ENCODE results near the gene LZTR1. TPM values are rescaled to one million over a fixed set of nuclear protein-coding genes. Genes with fewer than 3 reads are reported as not detected.

Gene LZTR1
- total and polyA plus RNA-seq, 2 of the 4 experiments (the other 2 are of a cell fraction), result 22.8 to 41.3 TPM

- Histone ChIP-seq H3K36me3 (ENCODE audit: control insufficient read depth, insufficient read depth, low read length) (peaks cover 59% of the 10 kb centered on the region), H4K5ac (ENCODE audit: low read depth, low read length) (no peak overlapping the region), H4K8ac (ENCODE audit: low read depth in 2 of 2, low read length in 2 of 2) (no peak overlapping the region), H2AFZ (replicated peaks; ENCODE audit: low read length, poor library complexity) (no peak overlapping the region), H2BK5ac (ENCODE audit: low read depth, low read length, poor library complexity, severe bottlenecking) (no peak overlapping the region), H3K9me3 (ENCODE audit: control insufficient read depth, insufficient read depth, low read length) (no peaks in the 10 kb centered on the region), H2BK15ac (ENCODE audit: low read depth, low read length) (no peak overlapping the region), H2AK9ac (replicated peaks; ENCODE audit: low read depth, low read length, poor library complexity) (no peak overlapping the region), H3K18ac (ENCODE audit: low read depth, low read length) (no peak overlapping the region), H3K14ac (replicated peaks; ENCODE audit: low read depth, low read length) (no peak overlapping the region), H3K9me1 (ENCODE audit: insufficient read depth, low read length) (no peaks in the 10 kb centered on the region), H2BK20ac (ENCODE audit: low read depth, low read length) (no peak overlapping the region), H2BK120ac (ENCODE audit: low read depth, low read length) (no peak overlapping the region), H3K9ac (ENCODE audit: low read depth, low read length) (no peak overlapping the region), H3K4me1 (ENCODE audit: control insufficient read depth, insufficient read depth, low read length) (no peaks in the 10 kb centered on the region), H4K91ac (ENCODE audit: insufficient read depth, low read depth, low read length) (no peak overlapping the region), H3K4me2 (ENCODE audit: low read depth, low read length) (no peak overlapping the region), H3K23ac (ENCODE audit: low read depth, low read length) (no peak overlapping the region), H4K20me1 (ENCODE audit: insufficient read depth, low read length) (no peaks in the 10 kb centered on the region), H3K4ac (ENCODE audit: low read depth, low read length) (no peak overlapping the region), H2AK5ac (ENCODE audit: low read depth, low read length) (no peak overlapping the region), H3K79me1 (ENCODE audit: low read depth in 1 of 2, low read length in 2 of 2) (peaks cover 0 to 16% of the 10 kb centered on the region in 2 experiments; a peak in 3 of 4 replicates), H3K56ac (ENCODE audit: extremely low read depth, insufficient read depth, low read length) (no peak overlapping the region), H3K4me3 (ENCODE audit: insufficient read depth, low read depth, low read length) (no peak overlapping the region), H3K27me3 (ENCODE audit: control insufficient read depth, insufficient read depth, low read length) (no peaks in the 10 kb centered on the region), H3K27ac (ENCODE audit: insufficient read depth, low read length) (no peak overlapping the region; the same call in 1 of the 2 replicates)
- no TSS peak for BruUV-seq (replicated peaks)
- POLR2A ChIA-PET (ENCODE audit: unreplicated experiment), result no interaction called here
- ATAC-seq (ENCODE audit: low read depth) (no peak), DNase-seq (peak; percentile 33)
- no peak for TF ChIP-seq MAZ (IDR thresholded peaks at IDR 0.05; ENCODE audit: borderline replicate concordance, low read depth, low read length)
- no peak for TF ChIP-seq CHD1 (IDR thresholded peaks at IDR 0.05; ENCODE audit: low read depth, low read length)
- no peak for TF ChIP-seq NFE2L2 (IDR thresholded peaks at IDR 0.05; ENCODE audit: low read depth, low read length)
- TF ChIP-seq RCOR1 (IDR thresholded peaks at IDR 0.05; ENCODE audit: insufficient replicate concordance, low read length), result no peak
- no peak for TF ChIP-seq CTCF (conservative IDR thresholded peaks at IDR 0.05; ENCODE audit: low read depth, low read length)
- no peak for TF ChIP-seq USF2 (IDR thresholded peaks at IDR 0.05; ENCODE audit: low read depth, low read length)
- TF ChIP-seq RFX5 (IDR thresholded peaks at IDR 0.05; ENCODE audit: low read depth, low read length), result no peak
- no peak for TF ChIP-seq RAD21 (IDR thresholded peaks at IDR 0.05; ENCODE audit: low read length)
- TF ChIP-seq POLR2A (IDR thresholded peaks at IDR 0.05; ENCODE audit: low read depth, low read length), result no peak
- no peak for TF ChIP-seq FOS (IDR thresholded peaks at IDR 0.05; ENCODE audit: low read depth, low read length)
- TF ChIP-seq CEBPB (IDR thresholded peaks at IDR 0.05; ENCODE audit: low read depth, low read length), result no peak
- no peak for TF ChIP-seq MXI1 (IDR thresholded peaks at IDR 0.05; ENCODE audit: borderline replicate concordance, low read depth, low read length)
- no peak for TF ChIP-seq MAFK (IDR thresholded peaks at IDR 0.05; ENCODE audit: low read depth, low read length)
- TF ChIP-seq BHLHE40 (IDR thresholded peaks at IDR 0.05; ENCODE audit: low read depth, low read length), result no peak
- no peak for TF ChIP-seq SMC3 (IDR thresholded peaks at IDR 0.05; ENCODE audit: low read depth, low read length)
- no peak for TF ChIP-seq ELK1 (IDR thresholded peaks at IDR 0.05; ENCODE audit: borderline replicate concordance, low read depth, low read length)
- no CpG with 5 or more reads among the region's 17 CpGs for WGBS, 2 experiments (ENCODE audit: extremely low coverage in 2 of 2, insufficient read length in 1 of 2)
- intact Hi-C loops (cut with micrococcal nuclease) (no loop called here), dilution Hi-C loops (cut with HindIII; ENCODE audit: low sequenced_read_pairs, unreplicated experiment) (no loop called here), in situ Hi-C loops (cut with MboI; ENCODE audit: low sequenced_read_pairs) (no loop called here)
- CTCF ChIA-PET, result no interaction called here
Observed at GRCh38 chr22:20989323-20990138, 7.4 kb downstream of the LZTR1 start.
